DND-41 (cell line): Measurements from ENCODE around the gene CLDN10.

Source experiments
- ATAC-seq: fragments of 200-7000 bp; cut with Tn5 transposase; 3 replicates; pipeline ENCODE4 v1.9.1; 2021; ENCODE audit warnings: low read depth; ENCODE audit not compliant: insufficient read depth
- DNase-seq: peaks from one replicate; pipeline ENCODE4 v3.0.0-alpha.2; 2020
- H2AFZ ChIP-seq: 2 replicates; pipeline ENCODE4 v1.6.0; 2012; ENCODE audit warnings: low read depth, low read length
- H3K27ac ChIP-seq: 2 replicates; pipeline ENCODE4 v1.5.1; 2012; ENCODE audit warnings: low read length, inconsistent platforms
- H3K27me3 ChIP-seq: fragments of 200-600 bp; sonication (generic); 2 replicates; pipeline ENCODE4 v1.6.0; 2012; ENCODE audit warnings: low read length, mild to moderate bottlenecking, inconsistent platforms; ENCODE audit not compliant: insufficient read depth, poor library complexity
- H3K36me3 ChIP-seq: 2 replicates; pipeline ENCODE4 v1.5.1; 2012; ENCODE audit warnings: low read length, inconsistent platforms; ENCODE audit not compliant: insufficient read depth
- H3K4me1 ChIP-seq: 2 replicates; pipeline ENCODE4 v1.5.1; 2012; ENCODE audit warnings: mild to moderate bottlenecking, low read length; ENCODE audit not compliant: insufficient read depth
- H3K4me2 ChIP-seq: 2 replicates; pipeline ENCODE4 v1.6.0; 2012; ENCODE audit warnings: mild to moderate bottlenecking, moderate library complexity, low read length, inconsistent platforms; ENCODE audit not compliant: insufficient read depth
- H3K4me3 ChIP-seq, 2 experiments: fragments of 200-600 bp in 1 of 2; shearing (Covaris generic) in 1 of 2; 2 replicates each; pipeline ENCODE4 v1.5.1; 2012 to 2016; ENCODE audit warnings: inconsistent platforms in 2 of 2, low read length in 2 of 2, mild to moderate bottlenecking in 2 of 2, low read depth in 1 of 2, moderate library complexity in 1 of 2
- H3K79me2 ChIP-seq: 2 replicates; pipeline ENCODE4 v1.6.0; 2012; ENCODE audit warnings: low read length, inconsistent platforms; ENCODE audit not compliant: insufficient read depth
- H3K9ac ChIP-seq: 2 replicates; pipeline ENCODE4 v1.6.0; 2012; ENCODE audit warnings: low read depth, mild to moderate bottlenecking, inconsistent platforms, low read length, moderate library complexity
- H3K9me3 ChIP-seq: 2 replicates; pipeline ENCODE4 v1.5.1; 2012; ENCODE audit warnings: low read length, moderate library complexity, mild to moderate bottlenecking, inconsistent platforms; ENCODE audit not compliant: insufficient read depth, severe bottlenecking
- H4K20me1 ChIP-seq: 2 replicates; pipeline ENCODE4 v1.6.0; 2012; ENCODE audit warnings: low read length; ENCODE audit not compliant: insufficient read depth
- EZH2 ChIP-seq: IDR thresholded peaks from 3 replicates; pipeline ENCODE4 v1.6.1; 2012; ENCODE audit warnings: borderline replicate concordance, low read depth, mild to moderate bottlenecking, moderate library complexity, low read length, inconsistent platforms; ENCODE audit not compliant: severe bottlenecking
- TF ChIP-seq, protein P1 (sequence below): IDR thresholded peaks from 2 replicates; pipeline ENCODE4 v1.5.1; 2012; ENCODE audit warnings: borderline replicate concordance, low read length, moderate library complexity, mild to moderate bottlenecking; ENCODE audit not compliant: poor library complexity, severe bottlenecking; ENCODE audit errors: extremely low read depth

CLDN10 gene

DNA sequence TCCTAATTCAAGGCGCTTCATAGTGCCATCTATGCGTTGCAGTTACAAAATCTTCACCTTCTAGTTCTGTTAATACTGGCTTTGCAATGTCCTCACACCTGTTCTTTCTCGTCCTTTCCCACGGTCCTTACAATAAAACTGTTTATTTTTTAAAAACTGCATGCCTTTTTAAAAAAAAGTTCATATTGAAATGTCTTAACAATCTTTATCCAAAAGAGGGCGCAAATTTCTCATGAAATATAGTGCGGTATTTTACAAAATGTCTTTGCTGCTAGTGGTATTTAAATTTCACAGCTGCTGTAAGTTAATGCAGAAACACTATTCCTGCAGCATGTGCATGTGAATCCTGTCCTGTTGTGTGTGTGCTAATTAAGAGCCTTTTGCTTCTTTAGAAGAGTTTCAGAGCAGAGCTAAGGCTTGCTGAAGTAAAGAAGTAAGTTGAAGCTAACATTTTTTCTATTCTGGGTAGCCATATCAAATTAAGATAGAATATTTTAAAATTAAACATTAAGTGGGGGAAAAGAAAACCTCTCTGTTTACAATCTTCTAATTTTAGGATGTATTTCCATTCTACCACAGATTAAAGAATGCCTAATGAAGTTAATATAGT lies 15.8 kb upstream of the CLDN10 start:
- Histone ChIP-seq H3K9me3 (no peaks in the 10 kb centered on the region), H2AFZ (no peak overlapping the region), H3K4me1 (no peaks in the 10 kb centered on the region), H4K20me1 (no peaks in the 10 kb centered on the region), H3K36me3 (no peaks in the 10 kb centered on the region), H3K79me2 (no peaks in the 10 kb centered on the region), H3K27ac (no peak overlapping the region), H3K4me3 (no peak overlapping the region), H3K4me2 (no peak overlapping the region), H3K9ac (no peak overlapping the region), H3K27me3 (peaks cover 3% of the 10 kb centered on the region)
- ATAC-seq = no peak
- no peak for DNase-seq
- TF ChIP-seq EZH2 = no peak
- TF ChIP-seq, protein P1, sequence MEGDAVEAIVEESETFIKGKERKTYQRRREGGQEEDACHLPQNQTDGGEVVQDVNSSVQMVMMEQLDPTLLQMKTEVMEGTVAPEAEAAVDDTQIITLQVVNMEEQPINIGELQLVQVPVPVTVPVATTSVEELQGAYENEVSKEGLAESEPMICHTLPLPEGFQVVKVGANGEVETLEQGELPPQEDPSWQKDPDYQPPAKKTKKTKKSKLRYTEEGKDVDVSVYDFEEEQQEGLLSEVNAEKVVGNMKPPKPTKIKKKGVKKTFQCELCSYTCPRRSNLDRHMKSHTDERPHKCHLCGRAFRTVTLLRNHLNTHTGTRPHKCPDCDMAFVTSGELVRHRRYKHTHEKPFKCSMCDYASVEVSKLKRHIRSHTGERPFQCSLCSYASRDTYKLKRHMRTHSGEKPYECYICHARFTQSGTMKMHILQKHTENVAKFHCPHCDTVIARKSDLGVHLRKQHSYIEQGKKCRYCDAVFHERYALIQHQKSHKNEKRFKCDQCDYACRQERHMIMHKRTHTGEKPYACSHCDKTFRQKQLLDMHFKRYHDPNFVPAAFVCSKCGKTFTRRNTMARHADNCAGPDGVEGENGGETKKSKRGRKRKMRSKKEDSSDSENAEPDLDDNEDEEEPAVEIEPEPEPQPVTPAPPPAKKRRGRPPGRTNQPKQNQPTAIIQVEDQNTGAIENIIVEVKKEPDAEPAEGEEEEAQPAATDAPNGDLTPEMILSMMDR = peak; percentile 55

DNA sequence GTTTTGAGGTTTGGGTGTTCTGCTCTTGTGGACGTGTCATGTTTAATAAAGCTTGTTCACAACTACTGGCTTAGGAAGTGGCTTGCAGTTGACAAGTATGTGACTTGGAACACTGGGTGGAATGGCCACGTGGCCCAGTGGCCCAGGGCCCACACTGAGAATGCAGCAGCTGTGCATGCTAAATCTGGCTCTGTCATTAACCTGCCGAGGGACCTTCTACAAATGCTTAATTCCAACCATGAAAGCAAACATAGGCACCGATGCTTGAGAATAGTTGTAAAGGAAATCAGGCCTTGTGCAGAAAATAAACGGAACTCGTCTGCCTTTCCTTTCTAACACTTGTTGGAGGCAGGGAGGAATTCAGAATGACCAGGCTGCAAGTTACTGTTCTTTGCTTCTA lies 11.6 kb upstream of the CLDN10 start:
- H3K4me2 ChIP-seq = no peak overlapping the region
- no peak overlapping the region for H3K27ac ChIP-seq
- no peaks in the 10 kb centered on the region for H3K9me3 ChIP-seq
- ATAC-seq (no peak), DNase-seq (no peak)
- no peak overlapping the region for H2AFZ ChIP-seq
- no peaks in the 10 kb centered on the region for H3K36me3 ChIP-seq
- H3K27me3 ChIP-seq = peaks cover 6% of the 10 kb centered on the region
- TF ChIP-seq EZH2 = no peak
- TF ChIP-seq, protein P1 = no peak
- H3K4me3 ChIP-seq = no peak overlapping the region
- no peaks in the 10 kb centered on the region for H4K20me1 ChIP-seq
- no peaks in the 10 kb centered on the region for H3K79me2 ChIP-seq
- no peak overlapping the region for H3K9ac ChIP-seq
- H3K4me1 ChIP-seq = no peaks in the 10 kb centered on the region

DNA sequence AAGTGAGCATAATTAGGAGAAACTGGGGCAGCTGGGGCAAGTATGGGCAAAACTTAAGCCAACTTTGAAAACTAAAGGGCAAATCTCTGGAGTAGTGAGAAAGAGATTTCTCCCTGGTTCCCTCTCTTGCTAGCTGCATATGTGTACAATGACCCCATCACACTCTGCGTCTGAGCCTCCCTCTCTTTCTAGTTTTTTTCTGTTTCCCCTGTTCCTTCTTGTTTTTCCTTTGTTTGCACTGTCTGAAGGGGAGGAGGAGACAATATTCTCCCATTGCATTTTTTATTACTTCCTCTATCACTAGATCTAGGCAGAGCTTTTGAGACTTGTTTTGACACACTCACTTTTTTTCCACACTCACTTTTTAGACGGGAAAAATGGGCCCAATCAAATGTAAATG lies 11.2 kb upstream of the CLDN10 start:
- Histone ChIP-seq H3K27ac (no peak overlapping the region), H3K27me3 (peaks cover 6% of the 10 kb centered on the region), H3K4me1 (no peaks in the 10 kb centered on the region), H4K20me1 (no peaks in the 10 kb centered on the region), H3K4me3 (no peak overlapping the region), H3K4me2 (no peak overlapping the region), H3K36me3 (no peaks in the 10 kb centered on the region), H2AFZ (no peak overlapping the region), H3K9me3 (no peaks in the 10 kb centered on the region), H3K79me2 (no peaks in the 10 kb centered on the region), H3K9ac (no peak overlapping the region)
- TF ChIP-seq EZH2 = no peak
- TF ChIP-seq, protein P1 = no peak
- ATAC-seq (no peak), DNase-seq (no peak)
